Amniotic stem cell (primary cell): ENCODE data around the gene ZNF654.
"Not testable (repeated sequence)": the region's sequence is repeated elsewhere in the genome, so short reads cannot be mapped to it uniquely, and the experiment has no call there.

Source experiments
- DNase-seq: peaks from one replicate; lab custom pipeline; 2025; lab: John Stamatoyannopoulos, UW

The ZNF654 gene

DNA sequence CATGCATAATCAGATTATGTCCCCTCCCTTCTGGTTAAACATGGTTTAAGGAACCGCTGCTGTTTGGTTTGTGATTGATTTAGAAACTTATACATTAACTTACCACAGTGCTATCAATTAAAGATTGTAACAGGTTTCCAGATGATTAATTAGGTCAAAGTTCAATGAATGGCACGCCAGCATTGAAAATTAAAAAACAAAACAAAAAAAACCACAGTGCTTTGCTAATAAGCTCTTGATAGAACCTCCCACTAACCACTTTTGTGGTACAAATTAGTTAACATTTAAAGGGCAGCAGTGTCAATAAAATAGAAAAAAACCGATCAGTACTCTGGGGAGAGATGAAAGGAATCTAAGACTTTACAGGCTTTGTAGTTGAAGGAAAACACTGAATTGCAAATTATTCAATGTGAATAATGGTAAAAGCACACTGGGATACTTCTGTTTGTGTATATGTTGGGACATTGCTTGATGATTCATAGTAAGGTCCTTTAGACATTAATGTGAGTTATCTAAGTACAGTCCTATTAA lies 83.1 kb downstream of the ZNF654 start:
- DNase-seq: no peak

DNA sequence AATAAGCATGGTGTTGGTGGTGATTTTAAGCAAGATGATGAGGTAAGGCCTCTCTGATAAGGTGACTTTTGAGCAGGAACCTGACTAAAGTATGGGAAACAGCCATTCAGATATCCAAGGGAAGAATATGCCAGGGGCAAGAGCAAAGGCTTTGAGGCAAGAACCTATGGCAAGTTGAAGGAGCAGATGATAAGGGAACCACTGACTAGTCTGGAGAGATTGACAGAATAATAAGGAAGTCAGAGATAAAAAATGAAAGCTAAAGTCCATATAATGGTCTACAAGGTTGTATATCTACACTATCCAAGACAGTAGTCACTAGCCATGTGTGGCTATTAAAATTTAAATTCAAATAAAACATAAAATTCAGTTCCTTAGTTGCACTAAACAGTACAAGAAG lies 88.2 kb downstream of the ZNF654 start:
- DNase-seq: no peak

DNA sequence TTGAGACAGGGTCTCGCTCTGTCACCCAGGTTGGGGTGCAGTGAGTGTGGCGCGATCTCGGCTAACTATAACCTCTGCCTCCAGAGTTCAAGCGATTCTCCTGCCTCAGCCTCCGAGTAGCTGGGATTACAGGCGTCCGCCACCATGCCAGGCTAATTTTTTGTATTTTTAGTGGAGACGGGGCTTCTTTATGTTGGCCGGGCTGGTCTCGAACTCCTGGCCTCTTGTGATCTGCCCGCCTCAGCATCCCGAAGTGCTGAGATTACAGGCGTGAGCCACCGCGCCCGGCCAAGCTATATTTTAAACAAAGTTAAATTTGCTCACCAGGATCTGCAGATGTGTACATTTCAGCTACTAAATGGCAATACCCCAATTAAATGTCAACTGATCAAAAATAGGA lies 89.6 kb downstream of the ZNF654 start:
- DNase-seq: no peak

DNA sequence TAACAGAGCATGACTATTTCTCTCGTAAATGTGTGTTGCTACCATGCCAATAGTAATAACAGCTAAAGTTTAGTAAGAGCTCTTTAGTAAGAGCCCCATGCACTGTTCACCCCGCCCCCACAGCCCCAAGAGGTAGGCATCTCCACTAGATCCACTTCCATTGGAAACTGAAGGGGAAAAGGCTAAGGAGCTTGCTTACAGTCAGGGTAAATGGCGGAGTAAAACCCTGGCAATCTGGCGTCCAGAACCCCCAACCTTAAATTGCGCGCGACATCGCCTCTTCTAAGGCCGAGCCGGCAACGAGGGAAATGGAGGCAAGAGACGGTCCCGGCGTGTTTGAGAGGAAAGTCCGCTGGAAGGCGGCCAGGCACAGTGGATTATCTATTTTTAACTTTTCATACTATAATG lies 90.0 kb downstream of the ZNF654 start:
- no peak for DNase-seq

DNA sequence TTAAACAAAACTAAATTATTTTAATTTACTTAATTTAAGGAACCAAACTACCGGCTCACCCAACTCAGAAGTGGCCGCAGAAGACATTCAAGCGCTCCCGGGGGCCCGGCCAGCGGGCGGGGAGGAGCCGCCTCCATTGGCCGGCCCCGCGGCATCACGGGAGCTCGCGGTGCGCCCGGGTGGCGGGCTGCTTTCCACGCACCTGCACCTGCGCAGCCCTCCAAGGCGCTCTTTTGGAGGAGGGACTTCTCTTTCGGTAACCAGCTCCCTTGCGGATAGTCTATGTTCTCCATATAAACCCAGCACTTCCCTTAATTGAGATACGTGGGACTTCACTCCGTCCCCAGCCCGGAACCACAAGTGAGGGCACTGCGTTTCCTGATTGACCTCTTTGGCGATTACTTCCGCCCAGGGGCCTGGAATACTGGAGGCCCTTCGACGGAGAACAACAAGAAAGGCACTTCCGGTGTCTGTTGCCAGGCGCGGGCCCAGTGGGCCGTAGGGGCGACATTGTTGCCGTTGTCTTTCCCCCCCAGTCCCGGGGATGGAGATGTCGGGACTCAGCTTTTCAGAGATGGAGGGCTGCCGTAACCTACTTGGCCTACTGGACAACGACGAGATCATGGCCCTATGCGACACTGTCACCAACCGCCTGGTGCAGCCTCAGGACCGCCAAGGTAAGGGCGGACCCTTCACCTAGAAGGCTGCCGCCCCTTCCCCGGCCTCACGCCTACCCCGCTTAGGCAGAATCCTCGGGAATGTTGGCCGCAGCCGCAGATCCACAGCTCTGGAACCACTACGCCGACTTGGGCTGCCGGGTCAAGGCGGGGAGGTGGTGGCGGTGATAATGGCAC lies 90.7 kb downstream of the ZNF654 start, which contains the start of gene C3orf38:
C3orf38 (plus strand) TSS at position 451 of the 854 bp plus-strand sequence; CDS start at position 545, 94 bp downstream.
- DNase-seq: peak; percentile 76

DNA sequence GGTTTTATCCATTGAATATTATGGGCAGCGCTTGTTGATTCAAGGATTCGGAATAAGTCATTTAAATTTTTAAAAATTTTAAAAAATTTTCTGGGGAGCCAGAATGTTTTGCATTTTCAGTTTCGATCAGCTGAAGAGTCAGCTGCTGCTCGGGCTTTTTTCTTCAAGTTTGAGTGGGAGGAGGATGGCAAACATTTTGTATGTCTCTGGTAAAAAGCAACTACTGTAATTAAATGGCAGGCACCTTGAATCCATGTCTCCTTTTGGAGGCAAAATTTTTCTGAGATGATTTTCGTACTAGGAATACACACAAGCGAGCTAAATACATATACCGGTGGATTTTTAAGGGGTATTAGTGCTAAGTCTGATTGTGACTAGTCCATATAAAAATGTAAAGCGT lies 91.3 kb downstream of the ZNF654 start:
- no peak for DNase-seq

DNA sequence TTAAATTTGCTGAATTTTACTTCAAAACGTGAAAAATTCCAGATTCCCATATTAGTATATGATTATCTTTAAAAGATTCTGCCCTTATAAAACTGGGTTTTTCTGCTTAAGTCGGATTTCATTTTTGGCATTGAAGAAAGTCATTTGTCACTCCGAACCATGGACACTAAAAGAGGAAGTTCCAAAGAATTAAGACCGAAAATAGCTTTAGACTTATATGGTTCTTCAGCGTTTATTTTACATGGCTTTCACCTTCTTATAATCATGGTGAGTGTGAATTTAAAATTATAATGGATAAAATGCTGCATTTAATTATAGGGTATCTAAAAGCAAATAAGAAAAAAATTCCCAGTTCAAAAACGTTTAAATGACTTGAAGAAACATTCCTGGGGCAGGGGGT lies 91.8 kb downstream of the ZNF654 start:
- DNase-seq: no peak

DNA sequence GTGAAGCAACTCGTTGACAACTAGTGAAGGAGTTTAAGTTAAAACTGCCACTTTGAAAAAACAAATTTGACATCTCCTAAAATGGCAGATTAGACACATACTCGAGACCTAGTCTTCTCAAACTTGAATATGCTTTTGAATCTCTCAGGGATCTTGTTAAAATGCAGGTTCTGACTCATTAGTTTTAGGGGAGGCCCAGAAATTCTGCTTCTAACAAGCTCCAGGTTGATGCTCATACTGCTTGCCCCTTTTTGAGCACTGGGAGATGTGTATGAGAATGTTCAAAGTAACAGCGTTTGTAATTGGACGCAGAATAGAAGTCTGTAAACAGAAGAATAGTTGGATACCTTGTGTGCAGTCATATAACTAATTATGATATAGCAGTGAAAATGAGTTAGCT lies 92.3 kb downstream of the ZNF654 start:
- DNase-seq: no peak

DNA sequence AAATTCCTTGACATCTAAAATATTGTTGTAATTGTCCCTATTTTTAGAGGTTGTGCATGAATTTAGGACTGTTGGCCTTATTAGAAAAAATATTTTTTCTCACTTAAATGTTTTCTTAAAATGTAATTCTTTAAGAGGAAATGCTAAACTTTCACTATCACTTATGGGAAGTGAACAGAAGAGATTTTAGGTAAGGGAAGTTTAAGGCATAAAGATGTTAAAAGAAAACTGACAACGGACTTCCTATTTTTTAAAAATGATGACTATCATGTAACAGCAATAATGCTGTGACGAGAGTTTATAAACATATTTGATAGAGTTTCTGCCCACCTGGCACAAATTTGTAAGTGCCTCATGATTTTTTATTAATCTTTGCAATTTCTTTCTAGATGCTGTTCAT lies 93.8 kb downstream of the ZNF654 start:
- DNase-seq: no peak

DNA sequence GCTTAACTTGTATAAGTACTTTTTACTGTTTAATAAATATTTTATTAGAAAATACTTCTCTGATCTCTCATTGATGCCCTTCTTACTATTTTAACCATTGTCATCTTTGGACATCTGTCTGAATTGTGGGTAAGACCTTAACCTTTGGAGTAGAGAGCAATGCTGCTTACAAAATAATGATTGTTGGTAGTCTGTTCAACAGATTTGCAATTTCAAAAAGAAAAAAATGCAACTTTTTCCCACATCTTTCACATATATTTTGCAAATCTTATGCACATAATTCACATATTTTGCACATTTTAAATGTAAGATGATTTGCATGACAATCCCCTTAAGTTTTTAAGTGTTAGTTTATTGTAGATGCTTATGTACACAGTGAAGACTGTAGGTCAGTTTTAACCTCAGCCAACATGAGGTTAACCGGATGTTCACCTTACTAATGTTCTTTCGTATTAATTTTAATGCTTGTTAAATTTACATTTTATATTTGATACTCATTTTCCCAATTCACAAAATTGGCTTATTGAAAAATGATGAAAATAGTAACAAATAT lies 107.4 kb downstream of the ZNF654 start:
- no peak for DNase-seq

DNA sequence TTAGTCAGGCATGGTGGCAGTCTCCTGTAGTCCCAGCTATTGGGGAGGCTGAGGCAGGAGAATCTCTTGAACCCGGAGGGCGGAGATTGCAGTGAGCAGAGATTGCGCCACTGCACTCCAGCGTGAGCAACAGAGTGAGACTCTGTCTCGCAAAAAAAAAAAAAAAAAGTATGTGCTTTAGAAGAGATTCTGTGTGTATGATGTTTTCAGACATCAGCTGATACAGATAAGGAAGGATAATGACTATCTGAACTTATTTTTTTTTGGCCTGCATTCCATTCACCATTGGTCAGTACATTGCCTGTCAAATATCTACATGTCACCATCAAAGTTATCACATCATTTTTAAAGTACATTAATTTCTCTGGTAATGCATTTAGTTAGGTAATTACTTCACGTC lies 108.1 kb downstream of the ZNF654 start:
- DNase-seq: no peak

DNA sequence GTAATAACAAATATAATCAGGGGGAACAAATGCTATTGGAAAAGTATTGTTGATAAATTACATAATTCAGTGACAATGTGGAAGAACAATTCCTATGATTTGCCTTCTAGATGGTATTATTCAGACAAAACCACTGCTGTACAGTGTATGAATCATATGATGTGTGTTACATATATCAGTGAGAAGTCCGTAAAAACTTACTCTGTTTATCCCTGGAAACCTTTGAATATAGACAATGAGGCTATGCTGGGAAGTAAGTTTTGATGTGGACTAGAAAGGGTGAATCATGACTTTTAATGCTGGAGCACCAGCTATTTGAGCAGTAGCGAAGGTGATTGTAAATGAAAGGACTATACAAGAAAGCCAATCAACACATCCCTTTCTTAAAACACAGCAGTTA lies 108.6 kb downstream of the ZNF654 start:
- no peak for DNase-seq

DNA sequence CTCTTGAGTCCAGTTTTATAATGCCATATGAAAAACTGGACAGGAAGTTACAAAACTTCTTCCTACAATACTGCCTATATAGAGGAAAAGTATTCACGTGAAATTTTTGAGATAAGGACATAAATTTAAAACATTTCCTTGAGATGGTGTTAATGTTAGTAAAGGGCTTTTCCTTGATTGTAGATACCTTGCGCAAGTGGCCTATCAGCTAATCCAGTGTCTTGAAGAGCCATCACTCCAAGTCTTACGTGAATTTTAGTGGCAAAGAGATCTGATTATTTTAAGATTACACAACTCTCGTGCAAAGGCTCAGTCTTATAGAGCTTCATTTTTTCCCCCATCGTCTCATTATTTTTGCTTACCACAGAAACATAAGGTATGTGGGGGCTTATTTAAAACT lies 109.1 kb downstream of the ZNF654 start:
- DNase-seq: no peak

DNA sequence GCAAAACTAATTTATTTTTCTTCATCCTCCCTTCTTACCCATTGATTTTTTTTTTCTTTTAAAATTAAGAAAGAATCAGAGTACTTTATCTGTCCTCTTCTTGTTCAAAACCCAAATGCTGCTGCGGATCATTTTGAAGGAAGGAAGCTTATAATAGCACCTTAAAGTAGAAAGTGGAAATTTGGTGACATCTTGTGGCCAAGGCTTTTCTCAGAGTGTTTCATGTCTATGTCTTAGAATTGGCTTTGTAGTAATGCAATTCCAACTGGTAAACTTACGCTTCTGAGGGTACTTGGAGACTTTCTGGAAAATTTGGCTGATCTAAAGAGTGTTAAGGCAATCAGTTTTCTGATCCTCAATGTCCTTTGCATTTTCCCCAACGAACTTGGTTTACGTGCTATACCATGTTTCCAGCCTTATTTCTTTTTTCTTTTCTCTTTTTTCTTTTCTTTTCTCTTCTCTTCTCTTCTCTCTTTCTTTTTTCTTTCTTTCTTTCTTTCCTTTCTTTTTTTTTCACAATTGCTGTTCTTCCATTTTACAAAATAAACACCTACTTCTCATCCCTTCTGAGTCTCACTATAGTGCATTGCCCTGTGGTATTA lies 121.4 kb downstream of the ZNF654 start:
- DNase-seq: no peak

DNA sequence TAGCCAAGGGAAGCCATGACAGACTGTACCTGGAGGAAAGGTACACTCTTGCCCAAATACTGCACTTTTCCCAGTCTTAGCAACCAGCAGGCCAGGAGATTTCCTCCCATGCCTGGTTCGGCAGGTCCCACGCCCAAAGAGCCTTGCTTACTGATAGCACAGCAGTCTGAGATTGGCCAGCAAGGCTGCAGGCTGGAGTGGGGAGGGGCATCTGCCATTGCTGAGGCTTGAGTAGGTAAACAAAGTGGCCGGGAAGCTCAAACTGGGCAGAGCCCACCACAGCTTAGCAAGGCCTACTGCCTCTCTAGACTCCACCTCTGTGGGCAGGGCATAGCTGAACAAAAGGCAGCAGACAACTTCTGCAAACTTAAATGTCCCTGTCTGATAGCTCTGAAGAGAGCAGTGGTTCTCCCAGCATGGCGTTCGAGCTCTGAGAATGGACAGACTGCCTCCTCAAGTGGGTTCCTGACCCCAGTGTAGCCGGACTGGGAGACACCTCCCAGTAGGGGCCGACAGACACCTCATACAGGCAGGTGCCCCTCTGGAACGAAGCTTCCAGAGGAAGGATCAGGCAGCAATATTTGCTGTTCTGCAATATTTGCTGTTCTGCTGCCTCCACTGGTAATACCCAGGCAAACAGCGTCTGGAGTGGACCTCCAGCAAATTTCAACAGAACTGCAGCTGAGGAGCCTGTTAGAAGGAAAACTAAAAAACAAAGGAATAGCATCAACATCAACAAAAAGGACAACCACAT lies 123.3 kb downstream of the ZNF654 start:
- not testable (repeated sequence) for DNase-seq

DNA sequence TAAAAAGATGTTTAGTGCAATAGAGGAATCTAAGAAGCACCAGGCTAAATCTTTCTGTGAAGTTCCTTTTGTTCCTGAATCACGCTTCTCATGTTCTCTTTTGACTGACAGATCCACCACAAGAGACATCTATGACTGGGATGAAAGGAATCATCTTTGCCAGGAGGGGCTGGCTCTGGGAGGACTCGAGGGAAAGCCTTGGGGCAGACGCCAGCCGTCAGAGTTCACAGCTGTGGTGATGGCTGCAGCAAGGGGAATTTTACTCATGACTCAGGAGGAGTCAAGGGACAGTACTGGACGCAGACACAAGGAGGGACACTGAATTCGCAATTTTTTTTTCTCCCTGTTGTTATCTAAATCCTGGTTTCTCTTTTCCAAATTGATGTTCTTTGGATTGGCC lies 129.4 kb downstream of the ZNF654 start:
- DNase-seq: no peak

DNA sequence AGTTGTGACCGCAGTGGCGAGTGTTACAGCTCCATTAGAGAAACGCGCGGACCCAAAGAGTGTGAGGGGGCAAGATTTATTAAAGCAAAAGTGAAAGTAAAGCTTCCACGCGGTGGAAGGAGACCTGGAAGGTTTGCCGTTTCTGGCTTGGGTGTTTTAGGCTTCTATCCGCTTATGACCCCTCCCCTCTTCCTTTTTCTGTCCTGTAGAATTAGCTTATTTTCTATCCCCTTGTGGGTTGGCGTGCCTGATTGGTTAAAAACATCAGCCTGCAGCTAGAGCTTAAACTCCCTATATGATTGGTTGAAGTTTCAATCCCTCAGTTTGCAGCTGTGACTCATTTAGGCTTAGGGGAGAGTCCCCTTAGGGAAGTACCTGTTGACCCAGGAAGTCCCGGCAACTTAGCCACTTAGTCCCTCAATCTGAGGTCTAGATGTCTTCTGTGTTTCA lies 130.3 kb downstream of the ZNF654 start:
- no peak for DNase-seq

DNA sequence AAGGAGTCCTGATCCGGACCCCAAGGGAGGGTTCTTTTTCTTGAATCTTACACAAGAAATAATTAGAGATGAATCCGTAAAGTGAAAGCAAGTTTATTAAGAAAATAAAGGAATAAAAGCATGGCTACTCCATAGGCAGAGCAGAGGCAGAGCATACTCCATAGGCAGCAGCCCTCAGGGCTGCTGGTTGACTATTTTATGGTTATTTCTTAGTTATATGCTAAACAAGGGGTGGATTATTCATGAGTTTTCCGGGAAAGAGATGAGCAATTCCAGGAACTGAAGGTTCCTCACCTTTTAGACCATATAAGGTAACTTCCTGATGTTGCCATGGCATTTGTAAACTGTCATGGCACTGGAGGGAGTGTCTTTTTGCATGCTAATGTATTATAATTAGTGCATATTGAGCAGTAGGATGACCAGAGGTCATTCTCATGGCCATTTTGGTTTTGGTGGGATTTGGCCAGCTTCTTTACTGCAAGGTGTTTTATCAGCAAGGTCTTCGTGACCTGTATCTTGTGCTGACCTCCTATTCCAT lies 132.9 kb downstream of the ZNF654 start:
- no peak for DNase-seq

DNA sequence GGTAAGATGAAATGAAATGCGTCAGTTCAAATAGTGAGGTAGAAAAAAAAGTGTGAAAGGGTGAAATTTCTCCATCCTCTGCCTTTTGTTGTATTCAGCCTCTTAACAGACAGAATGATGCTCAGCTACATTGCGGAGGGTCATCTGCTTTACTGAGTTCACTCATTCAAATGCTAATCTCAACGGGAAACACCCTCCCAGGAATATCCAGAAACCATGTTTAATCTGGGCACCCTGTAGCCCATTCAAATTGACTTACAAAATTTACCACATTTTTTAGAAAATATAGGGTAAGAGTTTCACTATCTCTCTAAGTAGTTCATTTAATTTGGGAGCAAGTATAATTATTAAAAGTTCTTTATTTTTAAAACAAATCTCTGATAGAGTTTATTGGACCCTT lies 133.6 kb downstream of the ZNF654 start:
- DNase-seq: no peak
